GM12864 (cell line): ENCODE measurements around the gene CD99.
A peak's percentile ranks its signal among the peaks of the same experiment; 100 is the strongest.

Experiments
- DNase-seq: peaks from one replicate; pipeline ENCODE4 v3.0.0-alpha.2; 2011; ENCODE audit warnings: low read depth
- H3K4me3 ChIP-seq: 2 replicates; pipeline ENCODE4 v1.5.1; 2011; ENCODE audit warnings: mild to moderate bottlenecking, low read depth, low read length, control low read depth
- CTCF ChIP-seq: IDR thresholded peaks from 2 replicates; pipeline ENCODE4 v1.5.1; 2011; ENCODE audit warnings: low read depth, mild to moderate bottlenecking, moderate library complexity, low read length, control low read depth, inconsistent platforms; ENCODE audit errors: missing control alignments

The CD99 gene

GRCh38 chrX:2709556-2709955, 18.5 kb downstream of the CD99 start:
- H3K4me3 ChIP-seq = peak overlapping the region; percentile 33; the same call in 1 of the 2 replicates
- TF ChIP-seq CTCF = no peak
- no peak for DNase-seq

- TF ChIP-seq CTCF = no peak
- peak overlapping the region; percentile 33; the same call in 1 of the 2 replicates for H3K4me3 ChIP-seq
- DNase-seq = no peak
These were observed 19.1 kb downstream of the CD99 start for GRCh38 chrX:2710041-2710840.

- DNase-seq = no peak
- no peak overlapping the region for H3K4me3 ChIP-seq
These were observed 20.3 kb downstream of the CD99 start for GRCh38 chrX:2711441-2711840.

DNA sequence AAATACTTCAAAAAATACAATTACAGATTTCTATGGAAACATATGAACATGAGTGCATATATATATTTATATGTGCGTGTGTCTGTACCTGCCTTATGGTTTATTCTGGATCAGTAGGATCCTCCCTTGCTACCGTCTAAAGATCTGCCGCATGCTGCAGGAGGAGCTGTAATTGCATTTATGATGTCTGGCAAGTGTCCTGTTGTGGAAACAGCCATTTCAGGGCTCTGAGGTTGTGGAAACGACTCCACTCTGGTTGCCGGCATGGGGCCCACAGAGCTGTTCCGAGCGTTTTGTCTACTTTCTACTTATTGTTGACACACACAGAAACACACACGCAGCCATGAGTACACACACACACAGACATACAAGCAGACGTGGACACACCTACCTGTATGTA, 21.3 kb downstream of the CD99 start:
- H3K4me3 ChIP-seq = no peak overlapping the region
- no peak for DNase-seq
- TF ChIP-seq CTCF = no peak

More at GRCh38 chrX:2711441-2711840, 20.3 kb downstream of the CD99 start:
- no peak for TF ChIP-seq CTCF

DNA sequence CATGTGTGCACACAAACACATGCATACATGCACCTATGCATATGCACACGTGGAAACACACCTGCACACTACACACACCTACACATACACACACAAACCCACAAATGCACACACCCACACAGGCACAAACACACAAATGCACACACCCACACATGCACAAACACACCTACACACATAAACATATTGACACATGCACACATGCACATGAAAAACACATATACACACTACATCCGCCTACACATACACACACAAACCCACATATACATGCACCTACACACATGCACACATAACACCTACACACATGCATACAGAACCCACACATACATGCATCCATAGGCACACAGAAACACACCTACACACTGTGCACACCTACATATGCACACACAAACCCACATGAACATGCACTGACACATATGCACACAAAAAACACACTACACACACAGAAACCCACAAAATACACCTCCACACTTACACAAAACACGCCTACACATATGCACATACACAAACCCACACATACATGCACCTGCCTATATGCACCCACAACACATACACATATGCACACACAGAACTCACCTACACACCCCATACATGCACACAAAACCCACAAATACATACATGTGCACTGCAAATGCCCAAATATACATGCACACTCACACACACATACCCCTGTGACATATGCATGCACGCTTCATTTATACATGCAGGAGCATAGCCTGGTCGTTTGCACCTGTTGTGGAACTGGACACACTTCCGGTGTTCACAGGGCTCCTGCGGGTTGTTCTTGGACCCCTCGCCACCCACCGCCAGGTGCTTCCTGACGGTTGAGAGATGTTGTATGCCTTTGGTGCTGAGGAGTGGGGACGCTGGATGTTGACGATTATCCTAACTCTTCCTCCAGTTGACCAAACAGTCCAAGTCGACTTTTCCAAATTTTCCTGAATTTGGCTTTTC, 22.1 kb downstream of the CD99 start:
- no peak overlapping the region for H3K4me3 ChIP-seq
- no peak for TF ChIP-seq CTCF
- DNase-seq = no peak

GRCh38 chrX:2714551-2714950, 23.5 kb downstream of the CD99 start:
- DNase-seq = no peak
- H3K4me3 ChIP-seq = no peak overlapping the region
- no peak for TF ChIP-seq CTCF
